HL-60/S4 (cell line): Measurements from ENCODE around the gene KHDC4.

ENCODE experiments used
- in situ Hi-C: fragments of 300-500 bp; cut with MboI; formaldehyde crosslinking; loops from 2 replicates; pipeline ENCODE4 v1.14.3; 2022; ENCODE audit warnings: low sequenced_read_pairs

Gene KHDC4

DNA sequence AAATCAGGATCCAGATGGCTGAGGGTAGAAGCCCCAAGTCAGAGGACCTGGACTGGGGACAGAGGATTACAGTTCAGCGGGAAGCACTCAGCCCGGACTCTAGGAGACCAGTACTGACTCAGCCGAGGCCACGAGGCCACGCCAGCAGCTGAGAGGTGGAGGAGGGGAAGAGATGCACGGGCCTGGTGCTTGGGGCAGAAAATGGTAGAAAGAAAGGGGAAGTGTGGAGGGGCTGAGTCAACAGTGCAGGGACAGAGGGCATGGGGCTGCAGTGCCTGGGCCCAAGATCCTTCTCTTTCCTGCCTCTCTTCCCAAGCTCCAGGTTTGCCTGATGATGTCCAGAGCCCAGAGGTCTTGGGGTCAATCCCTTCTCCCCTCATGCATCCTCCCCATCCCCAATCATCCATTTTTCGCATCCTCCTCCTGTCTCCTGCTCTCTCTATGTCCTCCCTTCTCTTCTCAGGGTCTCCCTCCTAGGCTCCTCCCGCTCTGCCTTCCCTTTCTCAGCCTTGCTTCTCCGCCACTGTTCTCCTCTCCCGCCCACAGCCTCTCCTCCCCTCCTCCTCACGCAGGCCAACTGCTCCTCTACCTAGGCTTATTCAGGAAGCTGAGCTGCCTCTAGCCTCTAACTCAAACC is 36.4 kb upstream of the KHDC4 start:
- in situ Hi-C loops: no loop called here

DNA sequence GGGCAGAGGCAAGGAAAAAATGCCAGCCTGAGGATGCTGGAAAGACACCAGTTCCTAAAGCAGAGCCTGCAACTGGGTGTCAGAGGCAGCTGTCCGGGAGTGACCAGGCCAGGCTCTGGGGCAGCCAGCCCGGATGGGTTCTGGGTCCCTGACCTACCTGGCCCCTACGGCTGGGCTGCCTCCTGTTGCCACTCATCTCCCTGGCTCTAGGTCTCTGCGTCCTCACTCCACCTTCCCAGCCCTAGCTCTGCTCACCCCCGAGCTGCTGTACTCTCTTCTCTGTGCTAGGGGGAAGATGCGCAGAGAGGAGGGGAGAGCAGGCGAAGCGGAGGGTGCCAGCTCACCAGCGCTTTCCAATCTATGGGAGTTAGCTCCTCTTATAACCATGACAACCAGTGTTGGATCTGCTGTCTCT is 35.2 kb upstream of the KHDC4 start:
- in situ Hi-C loops: no loop called here

DNA sequence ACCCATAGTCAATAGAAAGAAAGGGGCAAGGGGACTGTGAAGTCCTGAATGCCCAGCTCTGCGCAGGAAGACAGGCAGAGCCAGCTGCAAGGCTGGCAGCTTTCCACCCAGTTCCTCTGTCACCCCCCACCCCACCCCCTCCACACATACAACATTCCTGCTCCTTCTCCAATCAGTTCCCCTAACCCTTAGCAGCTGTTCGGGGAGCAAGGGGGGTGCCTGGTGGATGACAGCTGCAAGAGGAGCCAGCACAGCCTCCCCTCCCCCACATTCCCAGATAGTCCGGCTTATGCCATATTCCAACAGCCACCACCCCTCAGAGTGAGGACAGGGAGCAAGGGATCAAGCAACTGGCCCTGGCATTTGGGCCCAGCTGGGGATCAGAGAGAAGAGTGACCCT is 34.5 kb upstream of the KHDC4 start:
- in situ Hi-C loops: no loop called here

DNA sequence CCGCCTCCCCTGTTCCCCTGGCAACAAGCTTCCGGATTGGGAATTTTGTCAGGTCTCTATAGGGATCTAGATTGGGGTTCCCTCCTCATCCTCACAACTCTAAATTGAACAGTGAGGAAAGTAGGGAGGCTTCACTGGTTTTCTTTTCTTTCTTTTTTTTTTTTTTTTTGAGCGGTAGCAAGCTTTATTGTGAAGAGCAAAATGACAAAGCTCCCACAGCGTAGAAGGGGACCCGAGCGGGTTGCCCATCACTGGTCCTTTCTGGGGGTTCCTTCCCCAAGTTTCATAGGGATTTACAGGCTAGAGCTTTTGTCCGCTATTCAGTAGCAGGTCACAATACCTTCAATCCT is 33.8 kb upstream of the KHDC4 start:
- in situ Hi-C loops: no loop called here

DNA sequence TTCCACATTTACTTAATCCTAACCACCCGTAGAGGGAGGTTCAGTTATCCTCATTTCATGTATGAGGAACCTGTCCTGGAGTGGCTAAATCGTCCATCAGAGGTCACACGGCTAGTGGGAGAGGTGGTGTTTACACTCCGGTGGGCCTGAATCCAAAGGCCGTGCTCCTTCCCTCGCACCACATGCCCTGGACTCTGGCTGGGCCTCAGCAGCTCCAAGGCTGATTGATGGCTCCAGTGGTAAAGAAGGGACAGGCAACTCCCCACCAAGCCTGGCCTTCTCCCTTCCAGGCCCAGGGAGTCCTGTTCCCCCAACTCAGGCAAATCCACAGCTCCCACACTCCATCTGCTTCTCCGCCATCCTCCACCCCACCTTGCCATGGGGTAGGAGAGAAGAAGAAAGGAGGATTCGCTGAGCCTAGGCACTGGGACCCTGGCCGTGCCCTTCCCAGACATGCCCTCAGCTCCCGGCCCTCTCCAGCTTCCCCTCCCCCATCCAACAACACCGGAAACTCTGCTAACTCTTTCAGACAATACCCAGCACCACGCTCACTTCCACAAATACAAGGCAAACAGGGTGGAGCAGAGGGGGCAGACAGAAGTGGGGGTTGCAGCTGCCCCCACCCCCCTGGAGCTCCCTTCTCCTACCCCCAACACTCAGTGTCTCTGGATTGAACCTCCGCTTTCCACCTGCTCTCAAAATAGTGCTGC is 33.3 kb upstream of the KHDC4 start:
- in situ Hi-C loops: no loop called here

DNA sequence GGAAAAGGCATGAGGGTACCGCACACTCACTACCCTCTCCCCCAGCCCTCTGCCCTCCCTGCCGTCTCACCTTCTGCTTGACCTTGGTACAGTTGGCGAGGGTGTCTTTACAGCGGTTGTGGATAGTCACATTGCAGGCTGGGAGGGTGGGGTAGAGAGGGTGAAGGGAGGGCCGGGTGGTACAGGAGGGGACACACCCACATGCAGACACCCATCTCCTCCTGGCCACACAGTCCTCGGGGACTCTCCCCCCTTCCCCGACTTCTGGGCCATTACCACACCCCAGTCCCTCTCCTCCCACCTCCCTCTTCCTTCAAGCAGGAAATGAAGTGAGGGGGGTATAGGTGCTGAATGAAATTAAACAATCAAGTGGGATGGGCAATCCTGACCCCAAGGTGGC is 32.5 kb upstream of the KHDC4 start:
- in situ Hi-C loops: no loop called here

DNA sequence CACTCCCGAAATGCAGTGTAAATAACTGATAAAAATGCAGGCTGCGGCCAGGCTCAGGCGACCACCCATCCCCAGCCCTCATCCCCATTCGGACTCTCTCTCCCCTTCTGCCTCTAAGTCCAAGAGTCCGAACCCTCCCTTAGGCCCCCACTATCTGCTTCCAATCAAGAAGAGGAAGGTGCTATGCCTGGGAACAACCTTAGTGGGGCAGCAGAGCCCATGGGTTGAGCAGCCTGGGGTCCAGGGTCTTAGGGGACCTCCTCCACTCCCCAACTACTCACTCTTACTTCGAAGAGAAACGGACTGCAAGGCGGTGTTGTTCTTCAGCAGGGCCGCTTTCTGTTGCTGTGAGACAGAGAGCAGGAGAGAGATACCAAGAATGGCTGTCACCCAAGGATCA is 31.9 kb upstream of the KHDC4 start:
- in situ Hi-C loops: no loop called here

DNA sequence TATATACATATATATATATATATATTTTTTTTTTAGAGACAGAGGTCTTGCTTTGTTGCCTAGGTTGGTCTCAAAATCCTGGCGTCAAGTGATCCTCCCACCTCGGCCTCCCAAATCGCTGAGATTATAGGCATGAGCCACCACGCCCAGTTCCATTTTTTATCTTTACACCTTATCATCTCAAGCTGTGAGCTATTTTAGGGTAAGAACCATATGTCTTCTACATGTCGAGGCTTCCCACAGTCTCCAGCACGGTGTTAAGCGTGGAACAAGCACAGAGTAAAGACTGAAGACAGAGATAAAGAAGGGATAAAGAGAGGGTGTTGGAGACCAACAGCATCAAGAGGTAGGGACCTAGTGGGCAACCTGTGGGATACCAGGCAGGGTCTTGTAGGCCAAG is 30.0 kb upstream of the KHDC4 start:
- in situ Hi-C loops: no loop called here

DNA sequence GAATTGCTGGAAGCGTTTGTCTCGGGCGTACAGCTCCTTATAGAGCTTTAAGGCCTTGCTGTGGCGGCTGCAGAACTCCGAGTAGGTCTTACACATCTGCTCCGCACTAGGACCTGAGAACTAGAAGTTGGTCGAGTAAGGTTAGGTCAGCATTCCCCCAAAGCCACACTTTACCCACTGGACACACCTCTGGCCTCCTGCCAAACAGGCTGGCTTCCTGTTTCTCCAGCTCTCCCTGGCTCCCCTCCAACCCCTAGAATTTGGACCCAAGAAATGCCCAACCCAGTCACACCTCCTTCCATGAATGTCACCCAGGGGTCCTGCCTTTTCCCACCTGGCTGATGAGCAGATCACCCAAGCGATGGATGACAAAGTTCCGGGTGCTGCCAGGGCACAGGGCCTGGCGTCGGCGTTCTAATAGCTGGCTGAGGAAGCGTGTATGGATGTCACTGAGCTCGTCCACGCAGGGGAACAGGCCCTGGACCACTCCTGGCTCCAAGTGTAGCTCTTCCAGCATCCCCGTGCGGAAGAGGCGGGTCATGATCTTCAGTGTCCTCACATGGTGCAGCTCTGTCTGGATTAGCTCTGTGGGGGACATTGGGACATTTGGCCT is 28.5 kb upstream of the KHDC4 start:
- in situ Hi-C loops: no loop called here

DNA sequence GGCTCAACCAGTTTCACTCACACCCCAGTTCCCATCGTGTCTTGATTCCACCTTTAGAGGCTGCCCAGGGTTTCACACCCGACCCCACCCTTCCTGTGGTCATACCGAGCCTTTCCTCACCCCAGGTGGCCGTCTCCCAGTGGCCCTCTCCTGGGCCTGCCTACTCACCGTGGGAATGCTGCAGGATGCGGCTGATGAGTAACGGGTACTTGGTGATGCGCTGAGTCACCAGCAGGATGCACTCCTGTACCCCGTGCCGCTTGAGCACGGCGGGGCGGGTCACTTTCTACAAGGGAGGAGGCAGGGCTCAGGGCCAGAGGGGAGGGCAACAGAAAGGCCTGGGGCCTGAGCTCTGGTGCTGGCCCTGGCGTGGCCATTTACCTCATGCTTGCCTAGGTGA is 27.7 kb upstream of the KHDC4 start:
- in situ Hi-C loops: no loop called here

DNA sequence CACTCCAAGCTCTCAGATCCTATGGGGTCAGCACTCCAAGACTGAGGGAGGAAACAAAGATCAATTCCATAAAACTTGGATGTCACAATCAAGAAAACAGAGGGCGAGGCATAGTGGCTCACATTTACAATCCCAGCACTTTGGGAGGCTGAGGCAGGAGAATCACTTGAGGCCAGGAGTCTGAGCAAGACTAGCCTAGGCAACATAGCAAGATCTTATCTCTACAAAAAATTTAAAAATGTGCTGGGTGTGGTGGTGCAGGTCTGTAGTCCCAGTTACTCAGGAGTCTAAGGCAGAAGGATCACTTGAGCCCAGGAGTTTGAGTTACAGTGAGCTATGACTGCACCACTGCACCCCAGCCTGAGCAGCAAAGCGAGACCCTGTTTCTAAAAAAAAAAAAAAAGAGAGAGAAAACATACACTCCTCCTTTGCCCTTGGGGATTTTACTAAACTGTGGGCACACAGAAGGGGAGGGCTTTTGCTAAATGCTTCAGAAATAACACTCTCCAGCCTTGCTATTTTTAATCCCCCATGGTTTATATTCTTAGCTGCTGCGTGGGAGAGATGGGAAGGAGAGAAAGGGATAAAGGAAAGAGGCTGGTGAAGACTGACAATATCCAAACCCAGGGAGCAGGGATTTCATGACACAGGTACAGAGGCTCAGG is 26.0 kb upstream of the KHDC4 start:
- in situ Hi-C loops: no loop called here

DNA sequence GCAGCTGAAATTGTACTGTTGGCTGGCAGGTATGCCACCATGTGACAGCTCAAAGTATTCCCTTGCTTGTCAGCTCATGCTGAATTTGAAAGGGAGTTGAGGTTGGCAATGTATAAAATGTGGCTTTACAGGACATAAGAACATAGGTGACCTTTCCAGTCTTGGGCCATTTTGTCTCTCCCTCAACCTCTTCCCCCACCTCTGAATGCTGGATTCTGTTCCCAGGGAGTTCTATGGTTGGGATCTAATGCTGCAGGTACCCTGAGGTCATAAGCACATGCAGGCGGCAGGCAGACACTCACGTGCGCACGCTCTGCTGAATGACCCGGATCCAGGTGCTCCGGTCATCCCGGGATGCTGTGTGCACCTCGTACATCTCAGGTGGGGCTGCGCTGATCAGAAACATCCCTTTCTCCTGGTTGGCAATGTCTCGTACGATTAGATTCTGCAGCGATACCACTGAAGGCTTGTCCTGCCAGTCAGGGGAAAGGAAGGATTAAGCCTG is 23.2 kb upstream of the KHDC4 start:
- in situ Hi-C loops: no loop called here

DNA sequence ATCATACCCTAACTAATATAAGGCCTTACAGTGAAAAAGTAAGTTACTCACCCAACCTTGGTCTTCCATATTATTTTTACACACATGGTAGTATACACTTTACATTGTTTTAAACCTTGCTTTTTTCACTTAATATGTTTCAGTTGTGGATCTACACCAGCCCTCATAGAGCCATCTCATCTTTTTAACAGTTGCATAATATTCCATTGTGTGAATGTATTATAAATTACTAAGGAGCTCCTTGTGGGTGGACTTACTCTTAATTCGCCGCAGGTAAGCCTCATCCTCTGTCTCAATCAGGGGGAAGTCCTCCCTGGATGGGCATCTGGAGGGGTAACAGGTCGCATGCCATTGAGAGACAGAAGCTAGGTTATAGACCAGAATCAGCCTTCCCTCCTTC is 20.4 kb upstream of the KHDC4 start:
- in situ Hi-C loops: no loop called here

DNA sequence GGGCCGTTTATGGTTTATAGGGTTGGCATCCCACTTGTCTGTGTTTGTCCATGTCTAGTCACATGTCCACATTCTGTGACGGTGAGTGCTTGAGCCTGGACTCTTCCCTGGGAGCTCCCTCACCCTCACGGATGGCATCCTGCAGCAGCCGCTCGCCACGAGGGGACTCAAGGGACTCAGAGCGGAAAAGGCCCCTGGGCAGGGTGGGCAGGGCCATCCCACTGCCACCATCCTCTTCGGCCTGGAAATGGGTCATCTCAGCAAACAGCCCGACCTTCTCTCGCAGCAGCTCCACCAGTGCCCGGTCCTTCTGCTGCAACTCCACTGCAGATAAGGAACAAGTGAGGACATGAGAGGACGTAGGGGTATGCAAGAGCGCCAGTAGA is 18.3 kb upstream of the KHDC4 start:
- in situ Hi-C loops: no loop called here

DNA sequence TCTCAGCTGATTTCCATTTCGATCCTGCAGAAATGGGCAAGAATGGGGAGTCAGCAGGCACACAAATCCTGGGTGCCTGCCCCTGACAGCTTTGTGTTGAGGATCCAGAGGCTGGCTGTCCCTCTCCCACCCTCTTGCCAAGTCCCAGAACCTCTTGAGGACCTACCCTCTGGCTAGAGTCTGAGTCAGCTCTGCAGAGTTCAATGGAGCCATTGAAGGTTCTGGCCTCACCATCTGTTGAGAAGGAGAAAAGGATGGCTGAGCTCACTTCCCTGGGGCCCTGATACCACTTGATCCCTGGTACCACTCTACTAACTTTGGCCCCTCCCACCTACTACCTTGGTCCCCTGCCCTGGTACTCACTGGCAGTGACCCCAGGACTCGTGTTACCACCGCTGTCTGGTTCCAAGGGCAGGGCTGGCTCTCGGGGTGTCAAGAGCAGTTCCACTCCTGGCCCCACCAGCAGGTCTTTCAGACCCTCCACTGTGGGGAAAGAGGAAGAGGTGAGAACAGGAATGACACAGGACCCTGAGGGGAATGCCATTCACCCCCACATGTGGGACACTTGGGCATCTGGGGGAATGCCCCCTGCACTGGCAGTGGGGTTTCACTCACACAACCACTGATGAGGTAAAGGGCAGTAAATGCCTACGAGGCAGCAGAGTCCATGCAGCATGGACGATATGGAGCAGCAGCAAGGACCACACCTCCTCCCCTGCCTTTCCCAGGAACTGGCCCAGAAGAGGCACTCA is 17.7 kb upstream of the KHDC4 start:
- in situ Hi-C loops: no loop called here

DNA sequence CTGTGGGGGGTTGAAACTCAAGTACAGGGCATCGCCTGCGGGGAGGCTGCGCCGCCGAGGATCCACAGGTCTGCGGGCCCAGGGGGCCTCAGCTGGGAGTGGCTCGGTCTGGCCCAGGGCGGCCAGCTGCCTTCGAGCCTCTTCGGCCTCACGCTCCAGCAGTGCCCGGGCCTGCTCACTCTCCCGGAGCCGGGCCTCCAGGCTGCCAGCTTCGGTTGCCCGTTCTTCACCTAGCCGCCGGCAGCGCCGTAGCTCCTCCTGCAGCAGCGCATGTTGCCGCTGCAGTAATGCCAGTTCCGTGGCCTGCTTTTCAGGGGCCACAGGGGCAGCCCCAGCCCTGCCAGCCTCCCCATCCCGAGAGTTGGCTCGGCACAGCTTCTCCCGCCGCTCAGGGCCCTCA is 16.6 kb upstream of the KHDC4 start:
- in situ Hi-C loops: no loop called here

DNA sequence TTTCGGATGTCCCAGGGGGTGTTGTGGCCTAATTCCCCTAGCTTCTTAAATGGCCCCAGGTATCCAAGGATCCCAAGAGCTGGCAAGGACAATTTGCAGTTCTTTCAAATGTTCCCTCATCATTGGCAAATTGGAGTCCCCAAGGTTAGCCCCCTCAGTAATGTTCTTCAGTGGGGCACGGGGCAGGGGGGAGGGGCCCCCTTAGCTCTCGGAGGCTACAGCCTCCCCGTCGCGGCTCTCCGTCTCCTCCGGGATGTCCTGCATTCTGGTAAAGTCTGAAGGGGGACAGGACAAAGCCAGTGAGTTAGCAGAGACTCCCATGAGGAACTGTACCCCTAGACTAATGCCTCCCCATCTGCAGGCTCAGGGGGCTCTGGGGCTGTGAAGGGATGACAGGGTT is 13.5 kb upstream of the KHDC4 start:
- in situ Hi-C loops: no loop called here

DNA sequence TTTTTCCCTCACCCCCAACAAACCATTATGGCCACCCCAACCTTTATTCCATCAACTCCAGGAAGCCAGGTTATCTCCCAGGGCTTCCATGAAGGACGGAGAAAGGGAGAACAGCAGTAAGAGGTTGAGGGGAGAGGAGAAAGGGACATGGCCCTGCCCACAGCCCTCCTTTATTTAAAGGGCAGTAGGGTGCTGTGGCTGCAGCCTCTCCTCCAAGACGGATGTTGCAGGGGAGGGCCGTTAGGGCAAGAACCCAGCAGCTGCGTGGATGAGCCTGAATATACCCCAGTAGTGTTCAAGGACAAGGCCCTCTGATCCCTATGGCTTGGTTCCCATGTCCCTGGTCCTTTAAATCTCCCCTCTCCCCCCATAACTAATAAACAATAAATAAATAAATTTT is 13.1 kb upstream of the KHDC4 start:
- in situ Hi-C loops: no loop called here

DNA sequence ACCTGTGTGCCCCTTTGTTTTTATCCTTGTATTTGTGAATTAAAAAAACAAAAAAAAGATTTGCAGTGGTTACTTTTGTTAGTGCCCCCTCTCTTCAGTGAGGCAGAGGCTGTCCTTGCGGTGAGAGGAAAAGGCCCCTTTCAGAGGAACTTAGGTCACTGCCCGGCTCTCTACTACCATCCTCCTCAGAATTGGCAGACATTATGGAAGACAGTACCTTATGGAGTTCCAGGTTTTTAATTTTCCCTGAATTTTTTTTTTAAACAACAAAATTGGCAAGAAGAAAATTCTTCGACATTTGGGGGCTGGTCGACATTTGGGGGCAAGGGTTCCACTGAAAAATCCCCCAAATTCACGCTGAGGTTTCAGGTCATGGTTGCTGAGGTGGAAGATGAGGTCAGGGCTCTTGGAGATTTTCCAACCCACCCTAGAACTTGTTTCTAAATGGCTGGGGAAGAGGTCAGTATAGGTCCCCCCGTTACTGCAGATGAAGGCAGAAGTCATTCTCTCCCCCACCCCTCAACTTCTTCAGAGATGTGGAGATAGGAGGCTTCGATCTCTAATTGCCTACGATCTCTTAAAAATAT is 12.5 kb upstream of the KHDC4 start:
- in situ Hi-C loops: no loop called here

DNA sequence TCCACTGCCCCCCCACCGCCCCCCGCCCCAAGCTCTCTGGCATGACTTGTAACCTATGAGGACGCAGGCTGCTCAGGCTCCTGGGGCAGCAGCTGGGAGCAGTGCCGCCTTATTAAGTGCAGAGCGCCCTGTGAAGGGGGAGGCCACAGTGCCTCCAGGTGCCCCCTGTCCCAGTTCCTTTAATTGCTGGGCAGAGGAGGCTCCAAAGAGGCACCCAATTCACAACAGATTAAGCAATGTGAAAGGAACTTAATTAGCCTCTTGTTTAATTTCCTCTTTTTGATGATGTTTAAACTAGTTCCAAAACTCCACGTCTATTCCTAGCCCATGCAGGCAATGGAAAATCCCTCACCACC is 10.2 kb upstream of the KHDC4 start:
- in situ Hi-C loops: no loop called here

DNA sequence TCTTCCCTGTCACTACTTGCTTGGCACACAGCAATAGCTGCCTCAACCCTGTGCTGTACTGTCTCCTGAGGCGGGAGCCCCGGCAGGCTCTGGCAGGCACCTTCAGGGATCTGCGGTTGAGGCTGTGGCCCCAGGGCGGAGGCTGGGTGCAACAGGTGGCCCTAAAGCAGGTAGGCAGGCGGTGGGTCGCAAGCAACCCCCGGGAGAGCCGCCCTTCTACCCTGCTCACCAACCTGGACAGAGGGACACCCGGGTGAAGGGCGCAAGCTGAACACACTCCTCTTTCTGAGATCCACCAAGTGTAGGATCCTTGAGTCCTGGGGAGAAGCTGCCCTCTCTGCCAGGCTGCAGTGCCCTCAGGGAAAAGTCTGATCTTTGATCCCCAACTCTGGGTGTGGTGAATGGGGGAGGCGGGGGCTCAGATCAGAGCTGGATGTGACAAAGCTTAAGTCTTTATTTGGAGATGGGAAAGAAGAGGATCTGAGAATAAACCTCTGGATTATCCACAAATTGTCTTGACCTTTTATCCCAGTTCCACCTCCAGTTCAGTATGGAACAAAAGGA is 8.4 kb upstream of the KHDC4 start:
- in situ Hi-C loops: no loop called here
